Renal pelvis (tissue), 12 donors: Measurements from ENCODE around the gene IGFL2. TPM values are rescaled to one million over a fixed set of nuclear protein-coding genes. Genes with fewer than 3 reads are reported as not detected.
"Not testable (repeated sequence)": the region's sequence is repeated elsewhere in the genome, so short reads cannot be mapped to it uniquely, and the experiment has no call there.

Experiments
- DNase-seq: peaks from one replicate; pipeline ENCODE4 v3.0.0-alpha.2; 2013
- long read RNA-seq, 16 experiments: transcript quantifications; one replicate each; lab custom pipeline, GENCODE V29; 2026
- polyA plus RNA-seq, 3 donors: library from polyadenylated mRNA; unstranded; fragments of 120-200 nt; gene quantifications; one replicate each; pipeline ENCODE4 v1.2.1, GENCODE V29; 2013; ENCODE audit not compliant: insufficient read length in 3 of 3

IGFL2 gene
- under 1 TPM in 2 of 3 donors, not detected in 1; 0.12 to 0.18 TPM for polyA plus RNA-seq
- long read RNA-seq, donor 1 = 0 reads
- long read RNA-seq, donor 2 = 0 reads
- long read RNA-seq, donor 3 = 0 reads
- long read RNA-seq, donor 4 = 0 reads
- long read RNA-seq, donor 5 = 0 reads
- long read RNA-seq, donor 6 = 0 reads
- long read RNA-seq, donor 7 = 0 reads
- long read RNA-seq, donor 8 = 0 reads
- long read RNA-seq, donor 9 = 0 reads
- long read RNA-seq, donor 10 = 0 reads
- long read RNA-seq, donor 11 = 0 reads
- long read RNA-seq, donor 12 = 0 reads
- long read RNA-seq, donor 13 = 0 reads
- long read RNA-seq, donor 14 = 0 reads
- long read RNA-seq, donor 15 = 0 reads
- long read RNA-seq, donor 16 = 0 reads

- no peak for DNase-seq
Measured at GRCh38 chr19:46147791-46148288, at the start of gene IGFL2. IGFL2 (plus strand) TSS chr19:46148238; CDS start chr19:46148279, 41 bp downstream.

GRCh38 chr19:46100344-46100743, 47.7 kb upstream of the IGFL2 start:
- DNase-seq = no peak

GRCh38 chr19:46101293-46101692, 46.7 kb upstream of the IGFL2 start:
- DNase-seq = no peak

GRCh38 chr19:46102333-46102732, 45.7 kb upstream of the IGFL2 start:
- not testable (repeated sequence) for DNase-seq

- DNase-seq = no peak
Measured at GRCh38 chr19:46107371-46107770, 40.7 kb upstream of the IGFL2 start.

- DNase-seq = no peak
Measured at GRCh38 chr19:46109876-46110275, 38.2 kb upstream of the IGFL2 start.

GRCh38 chr19:46111376-46111775, 36.7 kb upstream of the IGFL2 start:
- DNase-seq = no peak

- DNase-seq = no peak
Measured at GRCh38 chr19:46112527-46112926, 35.5 kb upstream of the IGFL2 start.

GRCh38 chr19:46113726-46114125, 34.3 kb upstream of the IGFL2 start:
- DNase-seq = no peak

GRCh38 chr19:46115396-46116106, 32.5 kb upstream of the IGFL2 start:
- DNase-seq = no peak

- no peak for DNase-seq
Measured at GRCh38 chr19:46116121-46116520, 31.9 kb upstream of the IGFL2 start.

- DNase-seq = no peak
Measured at GRCh38 chr19:46118136-46118535, 29.9 kb upstream of the IGFL2 start.

GRCh38 chr19:46124638-46125115, 23.4 kb upstream of the IGFL2 start, which contains the start of gene IGFL3:
IGFL3 (minus strand) TSS chr19:46124688; CDS start chr19:46124649, 39 bp downstream.
- no peak for DNase-seq

GRCh38 chr19:46125447-46125846, 22.6 kb upstream of the IGFL2 start:
- no peak for DNase-seq

GRCh38 chr19:46126086-46126580, 21.9 kb upstream of the IGFL2 start:
- DNase-seq = no peak

- no peak for DNase-seq
Measured at GRCh38 chr19:46131485-46132143, 16.4 kb upstream of the IGFL2 start.

GRCh38 chr19:46132508-46133100, 15.4 kb upstream of the IGFL2 start:
- no peak for DNase-seq

GRCh38 chr19:46133101-46133627, 14.9 kb upstream of the IGFL2 start:
- peak; percentile 48 for DNase-seq

- no peak for DNase-seq
Measured at GRCh38 chr19:46133777-46134241, 14.2 kb upstream of the IGFL2 start.

GRCh38 chr19:46134527-46134926, 13.5 kb upstream of the IGFL2 start:
- no peak for DNase-seq

GRCh38 chr19:46137915-46138473, 10.0 kb upstream of the IGFL2 start:
- no peak for DNase-seq
